Measurements from ENCODE around the gene SLC8A1. TPM values are rescaled to one million over a fixed set of nuclear protein-coding genes. Genes with fewer than 3 reads are reported as not detected.

The SLC8A1 gene
- total and polyA plus RNA-seq, 2 of the 13 experiments (the other 11 are each of a cell fraction or from before 2014, with no cell fraction given): not detected

DNA sequence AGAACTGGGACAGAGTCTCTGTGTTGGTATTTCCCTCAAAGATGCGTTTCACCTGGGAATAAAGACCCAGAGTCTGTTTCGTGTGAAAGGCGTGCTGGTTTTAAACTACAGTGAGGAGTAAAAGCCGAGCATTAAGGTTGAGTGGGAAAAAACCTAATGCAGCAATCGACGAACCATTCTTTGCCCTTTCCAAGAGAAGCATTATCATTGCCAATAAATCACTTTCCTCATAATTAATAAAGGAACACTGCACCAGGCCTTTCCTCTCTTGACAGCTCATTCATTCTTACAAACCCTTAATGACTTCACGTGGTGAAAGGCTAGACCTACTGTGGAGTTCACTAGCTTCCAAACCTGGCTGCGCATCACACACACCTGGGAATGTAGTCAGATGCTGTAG is 896 bp upstream of the SLC8A1 start:
- Histone ChIP-seq H4K20me1 (ENCODE audit: insufficient read depth, low read length) (no peaks in the 10 kb centered on the region), H3K4me1 (ENCODE audit: insufficient read depth, low read length) (no peaks in the 10 kb centered on the region), H3K36me3 (replicated peaks in 1 of 2; ENCODE audit: control insufficient read depth in 1 of 2, insufficient read depth in 2 of 2, low read length in 2 of 2) (no peaks in the 10 kb centered on the region), H3K9ac (ENCODE audit: insufficient read depth, low read depth, low read length) (no peak overlapping the region), H3K4me3 (replicated peaks in 1 of 3; ENCODE audit: insufficient read depth in 1 of 3, low read depth in 2 of 3, low read length in 3 of 3) (no peak overlapping the region), H3K27me3 (ENCODE audit: control insufficient read depth in 1 of 2, insufficient read depth in 2 of 2, low read length in 2 of 2) (peaks cover 2 to 41% of the 10 kb centered on the region in 2 experiments; a peak in 4 of 5 replicates), H3K4me2 (ENCODE audit: low read depth, low read length) (no peak overlapping the region), H3K27ac (ENCODE audit: extremely low read length, insufficient read depth, low read length) (no peak overlapping the region), H2AFZ (ENCODE audit: low read length) (no peak overlapping the region), H3K79me2 (ENCODE audit: insufficient read depth, low read length) (no peaks in the 10 kb centered on the region), H3K9me3 (ENCODE audit: low read length) (no peaks in the 10 kb centered on the region)
- POLR2A ChIA-PET: no interaction called here
- no TSS peak for BruUV-seq (replicated peaks)
- WGBS (ENCODE audit: low lambda C conversion rate): 28% methylated on average over 8 of the region's 8 CpGs
- CTCF ChIA-PET (ENCODE audit: low intra/inter-chr PET ratio, low total read pairs): no interaction called here
- in situ Hi-C loops (cut with HindIII; ENCODE audit: extremely low pct_ligation_motif_present, low pct_unique_long_range_greater_than_20kb) (no loop called here), intact Hi-C loops (cut with micrococcal nuclease; ENCODE audit: unreplicated experiment) (no loop called here)
- TF ChIP-seq SMC3 (IDR thresholded peaks at IDR 0.05; ENCODE audit: low read length): no peak
- no peak for TF ChIP-seq ZNF713 (CRISPR knock-in tag; IDR thresholded peaks at IDR 0.05)
- TF ChIP-seq GTF3A (CRISPR knock-in tag; conservative IDR thresholded peaks at IDR 0.05): no peak
- no peak for TF ChIP-seq ATF7 (IDR thresholded peaks at IDR 0.05)
- TF ChIP-seq ATF7 (CRISPR knock-in tag; IDR thresholded peaks at IDR 0.05): no peak
- no peak for TF ChIP-seq NPAS2 (CRISPR knock-in tag; IDR thresholded peaks at IDR 0.05; ENCODE audit: borderline replicate concordance)
- no peak for TF ChIP-seq TSC22D2 (CRISPR knock-in tag; IDR thresholded peaks at IDR 0.05; ENCODE audit: borderline replicate concordance)
- TF ChIP-seq MYC (CRISPR knock-in tag; IDR thresholded peaks at IDR 0.05; ENCODE audit: borderline replicate concordance): no peak
- TF ChIP-seq, protein P1, sequence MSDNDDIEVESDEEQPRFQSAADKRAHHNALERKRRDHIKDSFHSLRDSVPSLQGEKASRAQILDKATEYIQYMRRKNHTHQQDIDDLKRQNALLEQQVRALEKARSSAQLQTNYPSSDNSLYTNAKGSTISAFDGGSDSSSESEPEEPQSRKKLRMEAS (IDR thresholded peaks at IDR 0.05): no peak
- no peak for TF ChIP-seq ZNF776 (CRISPR knock-in tag; IDR thresholded peaks at IDR 0.05)
- no peak for TF ChIP-seq LCORL (IDR thresholded peaks at IDR 0.05)
- no peak for TF ChIP-seq LCORL (CRISPR knock-in tag; IDR thresholded peaks at IDR 0.05)
- TF ChIP-seq SMARCC2 (IDR thresholded peaks at IDR 0.05): no peak
- TF ChIP-seq, protein P2, sequence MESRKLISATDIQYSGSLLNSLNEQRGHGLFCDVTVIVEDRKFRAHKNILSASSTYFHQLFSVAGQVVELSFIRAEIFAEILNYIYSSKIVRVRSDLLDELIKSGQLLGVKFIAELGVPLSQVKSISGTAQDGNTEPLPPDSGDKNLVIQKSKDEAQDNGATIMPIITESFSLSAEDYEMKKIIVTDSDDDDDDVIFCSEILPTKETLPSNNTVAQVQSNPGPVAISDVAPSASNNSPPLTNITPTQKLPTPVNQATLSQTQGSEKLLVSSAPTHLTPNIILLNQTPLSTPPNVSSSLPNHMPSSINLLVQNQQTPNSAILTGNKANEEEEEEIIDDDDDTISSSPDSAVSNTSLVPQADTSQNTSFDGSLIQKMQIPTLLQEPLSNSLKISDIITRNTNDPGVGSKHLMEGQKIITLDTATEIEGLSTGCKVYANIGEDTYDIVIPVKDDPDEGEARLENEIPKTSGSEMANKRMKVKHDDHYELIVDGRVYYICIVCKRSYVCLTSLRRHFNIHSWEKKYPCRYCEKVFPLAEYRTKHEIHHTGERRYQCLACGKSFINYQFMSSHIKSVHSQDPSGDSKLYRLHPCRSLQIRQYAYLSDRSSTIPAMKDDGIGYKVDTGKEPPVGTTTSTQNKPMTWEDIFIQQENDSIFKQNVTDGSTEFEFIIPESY (CRISPR knock-in tag; IDR thresholded peaks at IDR 0.05): no peak
- TF ChIP-seq, protein P3, sequence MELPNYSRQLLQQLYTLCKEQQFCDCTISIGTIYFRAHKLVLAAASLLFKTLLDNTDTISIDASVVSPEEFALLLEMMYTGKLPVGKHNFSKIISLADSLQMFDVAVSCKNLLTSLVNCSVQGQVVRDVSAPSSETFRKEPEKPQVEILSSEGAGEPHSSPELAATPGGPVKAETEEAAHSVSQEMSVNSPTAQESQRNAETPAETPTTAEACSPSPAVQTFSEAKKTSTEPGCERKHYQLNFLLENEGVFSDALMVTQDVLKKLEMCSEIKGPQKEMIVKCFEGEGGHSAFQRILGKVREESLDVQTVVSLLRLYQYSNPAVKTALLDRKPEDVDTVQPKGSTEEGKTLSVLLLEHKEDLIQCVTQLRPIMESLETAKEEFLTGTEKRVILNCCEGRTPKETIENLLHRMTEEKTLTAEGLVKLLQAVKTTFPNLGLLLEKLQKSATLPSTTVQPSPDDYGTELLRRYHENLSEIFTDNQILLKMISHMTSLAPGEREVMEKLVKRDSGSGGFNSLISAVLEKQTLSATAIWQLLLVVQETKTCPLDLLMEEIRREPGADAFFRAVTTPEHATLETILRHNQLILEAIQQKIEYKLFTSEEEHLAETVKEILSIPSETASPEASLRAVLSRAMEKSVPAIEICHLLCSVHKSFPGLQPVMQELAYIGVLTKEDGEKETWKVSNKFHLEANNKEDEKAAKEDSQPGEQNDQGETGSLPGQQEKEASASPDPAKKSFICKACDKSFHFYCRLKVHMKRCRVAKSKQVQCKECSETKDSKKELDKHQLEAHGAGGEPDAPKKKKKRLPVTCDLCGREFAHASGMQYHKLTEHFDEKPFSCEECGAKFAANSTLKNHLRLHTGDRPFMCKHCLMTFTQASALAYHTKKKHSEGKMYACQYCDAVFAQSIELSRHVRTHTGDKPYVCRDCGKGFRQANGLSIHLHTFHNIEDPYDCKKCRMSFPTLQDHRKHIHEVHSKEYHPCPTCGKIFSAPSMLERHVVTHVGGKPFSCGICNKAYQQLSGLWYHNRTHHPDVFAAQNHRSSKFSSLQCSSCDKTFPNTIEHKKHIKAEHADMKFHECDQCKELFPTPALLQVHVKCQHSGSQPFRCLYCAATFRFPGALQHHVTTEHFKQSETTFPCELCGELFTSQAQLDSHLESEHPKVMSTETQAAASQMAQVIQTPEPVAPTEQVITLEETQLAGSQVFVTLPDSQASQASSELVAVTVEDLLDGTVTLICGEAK (IDR thresholded peaks at IDR 0.05): no peak
- TF ChIP-seq, protein P3 (CRISPR knock-in tag; IDR thresholded peaks at IDR 0.05): no peak
- ATAC-seq: no peak
- DNase-seq (ENCODE audit: low spot score): no peak
- no peak for FAIRE-seq
